ENCODE measurements around the gene OR5B3.
"Not testable (repeated sequence)": the region's sequence is repeated elsewhere in the genome, so short reads cannot be mapped to it uniquely, and the experiment has no call there.

OR5B3 gene

GRCh38 chr11:58406774-58407173 is at the start of gene OR5B3:
TSS of gene OR5B3 (minus strand) at chr11:58406874. CDS start at chr11:58403409, 3,465 bp downstream.
- DNase-seq (ENCODE audit: low spot score), result no peak

GRCh38 chr11:58451585-58451984 is 44.9 kb upstream of the OR5B3 start:
- DNase-seq (ENCODE audit: low spot score), result no peak

GRCh38 chr11:58446294-58446693 is 39.6 kb upstream of the OR5B3 start:
- DNase-seq (ENCODE audit: low spot score), result no peak

GRCh38 chr11:58444300-58444699 is 37.6 kb upstream of the OR5B3 start:
- DNase-seq (ENCODE audit: low spot score), result no peak

GRCh38 chr11:58442136-58442535 is 35.5 kb upstream of the OR5B3 start, which contains the start of gene OR5B12:
TSS of gene OR5B12 (minus strand) at chr11:58442236. CDS start at chr11:58440151, 2,085 bp downstream.
- no peak for DNase-seq (ENCODE audit: low spot score)

GRCh38 chr11:58438486-58438885 is 31.8 kb upstream of the OR5B3 start:
- no peak for DNase-seq (ENCODE audit: low spot score)

- no peak for DNase-seq (ENCODE audit: low spot score)
These were observed 27.5 kb upstream of the OR5B3 start for GRCh38 chr11:58434217-58434616.

GRCh38 chr11:58433638-58434203 is 27.0 kb upstream of the OR5B3 start:
- no peak for DNase-seq (ENCODE audit: low spot score)

- DNase-seq (ENCODE audit: low spot score), result no peak
These were observed 22.6 kb upstream of the OR5B3 start for GRCh38 chr11:58429273-58429672.

- no peak for DNase-seq (ENCODE audit: low spot score)
These were observed 21.3 kb upstream of the OR5B3 start, which contains the start of gene OR5B2 for GRCh38 chr11:58428021-58428420. TSS of gene OR5B2 (minus strand) at chr11:58428121. CDS start at chr11:58423261, 4,860 bp downstream.

- DNase-seq (ENCODE audit: low spot score), result not testable (repeated sequence)
These were observed 7.1 kb downstream of the OR5B3 start for GRCh38 chr11:58399622-58400021.

GRCh38 chr11:58395581-58395980 is 11.1 kb downstream of the OR5B3 start:
- no peak for DNase-seq (ENCODE audit: low spot score)

GRCh38 chr11:58394195-58394594 is 12.5 kb downstream of the OR5B3 start:
- no peak for DNase-seq (ENCODE audit: low spot score)

- DNase-seq (ENCODE audit: low spot score), result no peak
These were observed 13.9 kb downstream of the OR5B3 start for GRCh38 chr11:58392746-58393145.

GRCh38 chr11:58391879-58392278 is 14.8 kb downstream of the OR5B3 start:
- DNase-seq (ENCODE audit: low spot score), result no peak

- DNase-seq (ENCODE audit: low spot score), result no peak
These were observed 16.1 kb downstream of the OR5B3 start for GRCh38 chr11:58390551-58391063.

GRCh38 chr11:58358969-58359368 is 47.7 kb downstream of the OR5B3 start, which contains the start of gene OR5B17:
TSS of gene OR5B17 (minus strand) at chr11:58359069. CDS start at chr11:58359069, 0 bp downstream.
- DNase-seq (ENCODE audit: low spot score), result no peak

- DNase-seq (ENCODE audit: low spot score), result no peak
These were observed 51.9 kb downstream of the OR5B3 start for GRCh38 chr11:58354727-58355126.

All from pons (tissue), 1 donor.